T-helper 17 cell (primary cell): Measurements from ENCODE around the gene ATP2A3. TPM values are rescaled to one million over a fixed set of nuclear protein-coding genes. Genes with fewer than 3 reads are reported as not detected.

Experiments
- ATAC-seq: fragments of 150-1000 bp; cut with Tn5 transposase; 2 replicates; pipeline ENCODE4 v1.10.0; 2021; ENCODE audit warnings: mild to moderate bottlenecking, moderate library complexity
- DNase-seq, 3 donors: peaks; one replicate each; pipeline versions ENCODE4 v3.0.0 to v3.0.0-alpha.2; 2020 to 2021
- H3K9me3 ChIP-seq: one replicate; pipeline ENCODE4 v1.7.0; 2013; ENCODE audit warnings: low read length, mild to moderate bottlenecking; ENCODE audit not compliant: control insufficient read depth, poor library complexity, severe bottlenecking
- H3K27ac Mint-ChIP-seq: one replicate; pipeline ENCODE4 v1.8.0; 2022; ENCODE audit warnings: mild to moderate bottlenecking, moderate library complexity, mixed read lengths
- H3K27me3 Mint-ChIP-seq: one replicate; pipeline ENCODE4 v1.8.0; 2022; ENCODE audit warnings: mixed read lengths
- H3K36me3 Mint-ChIP-seq: one replicate; pipeline ENCODE4 v1.8.0; 2022; ENCODE audit warnings: low read depth, mixed read lengths
- H3K4me1 Mint-ChIP-seq: one replicate; pipeline ENCODE4 v1.8.0; 2022; ENCODE audit warnings: mild to moderate bottlenecking, mixed read lengths
- H3K4me3 Mint-ChIP-seq: one replicate; pipeline ENCODE4 v1.8.0; 2022; ENCODE audit warnings: mild to moderate bottlenecking, moderate library complexity, mixed read lengths
- total RNA-seq, 4 donors: library from RNA in 2 of 4; stranded (reverse) in 2 of 4; gene quantifications; one replicate each; pipeline ENCODE4 v1.2.3 and lab custom pipeline; 2022 to 2026

The ATP2A3 gene
- total RNA-seq, 2 donors from 2014 or later: 279 to 298 TPM

DNA sequence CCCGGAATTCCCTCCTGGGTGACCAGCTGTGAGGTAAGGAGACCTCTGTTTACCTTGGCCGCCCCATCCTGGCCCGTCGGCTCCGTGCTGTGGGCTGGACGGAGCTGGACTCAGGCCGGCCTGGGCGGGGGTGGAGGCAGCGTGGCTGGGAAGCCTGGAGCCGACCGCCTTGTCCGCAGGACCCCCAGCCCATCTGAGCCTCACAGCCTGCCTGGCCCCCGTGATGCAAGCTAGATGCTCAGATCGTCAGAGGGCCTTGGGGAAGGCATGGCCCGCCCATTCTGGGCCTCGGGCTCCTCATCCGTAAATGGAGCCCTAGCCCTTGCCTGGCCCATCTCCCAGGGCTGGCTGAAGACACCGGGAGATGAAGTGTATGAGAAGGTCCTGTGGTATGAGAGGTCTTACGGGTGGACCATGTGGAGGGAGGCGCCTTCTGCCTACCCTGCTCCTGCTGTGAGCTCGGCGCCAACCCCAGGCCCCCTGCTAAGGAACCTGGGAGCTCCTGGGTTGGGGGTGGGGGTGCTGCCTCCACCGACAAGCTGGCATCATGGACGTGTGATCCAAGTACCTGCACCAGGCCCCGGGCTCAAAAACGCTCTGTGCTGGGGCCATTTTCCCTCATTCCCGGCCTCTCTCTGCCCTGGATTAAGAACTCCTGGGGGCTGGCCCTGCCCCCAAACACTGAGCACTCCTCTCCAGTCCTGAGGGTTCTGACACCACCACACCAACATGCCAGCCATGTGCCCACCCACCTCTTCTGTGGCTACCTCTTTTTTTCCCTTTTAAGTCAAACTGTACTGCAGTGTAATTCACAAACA, 42.5 kb downstream of the ATP2A3 start:
- H3K27ac Mint-ChIP-seq: peak overlapping the region; percentile 73
- H3K27me3 Mint-ChIP-seq: no peaks in the 10 kb centered on the region
- peaks cover 4% of the 10 kb centered on the region for H3K36me3 Mint-ChIP-seq
- H3K4me3 Mint-ChIP-seq: no peak overlapping the region
- ATAC-seq (no peak), DNase-seq (no peak)
- H3K4me1 Mint-ChIP-seq: peaks cover 15% of the 10 kb centered on the region
- H3K9me3 ChIP-seq: no peaks in the 10 kb centered on the region

DNA sequence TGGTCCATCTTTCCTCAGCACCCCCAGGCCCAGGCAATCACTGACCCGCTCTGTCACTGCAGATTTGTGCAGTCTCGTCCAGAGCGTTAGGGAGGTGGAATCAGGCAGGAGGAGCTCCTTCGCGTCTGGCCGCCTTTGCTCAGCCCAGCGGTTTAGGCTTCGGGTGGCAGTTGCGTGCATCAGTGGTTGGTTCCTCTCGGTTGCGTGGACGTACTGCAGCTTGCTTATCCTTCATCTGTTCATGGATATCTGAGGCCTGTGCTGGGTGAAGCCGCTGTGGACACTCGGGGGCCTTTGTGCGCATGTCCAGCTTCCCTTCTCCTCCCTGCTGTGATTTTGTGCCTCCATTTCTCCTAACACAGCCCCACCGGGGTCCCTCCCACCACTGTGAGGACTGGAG, 43.2 kb downstream of the ATP2A3 start:
- DNase-seq (no peak), ATAC-seq (no peak)
- no peaks in the 10 kb centered on the region for H3K27me3 Mint-ChIP-seq
- H3K4me1 Mint-ChIP-seq: peaks cover 20% of the 10 kb centered on the region
- H3K4me3 Mint-ChIP-seq: no peak overlapping the region
- H3K27ac Mint-ChIP-seq: no peak overlapping the region
- no peaks in the 10 kb centered on the region for H3K9me3 ChIP-seq
- peaks cover 4% of the 10 kb centered on the region for H3K36me3 Mint-ChIP-seq

DNA sequence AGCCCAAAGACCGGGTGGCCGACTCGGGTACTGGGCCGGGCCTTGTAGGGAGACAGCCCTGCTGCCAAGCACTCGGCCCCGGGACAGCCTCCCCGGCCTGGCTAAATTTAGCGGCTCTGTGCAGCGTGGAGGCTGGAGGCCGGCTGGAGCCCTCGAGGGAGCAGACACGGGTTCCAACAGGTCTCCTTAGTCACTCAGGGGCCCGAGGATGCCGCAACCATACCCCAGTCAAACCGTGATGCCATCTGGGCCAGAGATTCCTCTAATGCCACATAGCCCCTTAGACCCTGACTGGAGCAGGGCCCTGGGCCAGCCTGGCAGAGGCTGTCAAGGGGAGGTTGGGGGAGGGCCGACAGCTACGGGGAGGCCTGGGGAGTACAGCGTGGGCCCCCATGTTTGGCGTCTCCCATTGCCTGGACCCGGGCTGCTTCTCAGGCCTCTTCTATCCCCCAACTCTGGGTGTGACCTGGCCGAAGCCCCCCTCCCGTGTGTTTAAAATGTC, 45.1 kb downstream of the ATP2A3 start:
- peak overlapping the region; percentile 45 for H3K27ac Mint-ChIP-seq
- ATAC-seq (no peak), DNase-seq (no peak)
- no peaks in the 10 kb centered on the region for H3K9me3 ChIP-seq
- peaks cover 23% of the 10 kb centered on the region for H3K4me1 Mint-ChIP-seq
- no peaks in the 10 kb centered on the region for H3K27me3 Mint-ChIP-seq
- H3K36me3 Mint-ChIP-seq: no peaks in the 10 kb centered on the region
- H3K4me3 Mint-ChIP-seq: no peak overlapping the region

DNA sequence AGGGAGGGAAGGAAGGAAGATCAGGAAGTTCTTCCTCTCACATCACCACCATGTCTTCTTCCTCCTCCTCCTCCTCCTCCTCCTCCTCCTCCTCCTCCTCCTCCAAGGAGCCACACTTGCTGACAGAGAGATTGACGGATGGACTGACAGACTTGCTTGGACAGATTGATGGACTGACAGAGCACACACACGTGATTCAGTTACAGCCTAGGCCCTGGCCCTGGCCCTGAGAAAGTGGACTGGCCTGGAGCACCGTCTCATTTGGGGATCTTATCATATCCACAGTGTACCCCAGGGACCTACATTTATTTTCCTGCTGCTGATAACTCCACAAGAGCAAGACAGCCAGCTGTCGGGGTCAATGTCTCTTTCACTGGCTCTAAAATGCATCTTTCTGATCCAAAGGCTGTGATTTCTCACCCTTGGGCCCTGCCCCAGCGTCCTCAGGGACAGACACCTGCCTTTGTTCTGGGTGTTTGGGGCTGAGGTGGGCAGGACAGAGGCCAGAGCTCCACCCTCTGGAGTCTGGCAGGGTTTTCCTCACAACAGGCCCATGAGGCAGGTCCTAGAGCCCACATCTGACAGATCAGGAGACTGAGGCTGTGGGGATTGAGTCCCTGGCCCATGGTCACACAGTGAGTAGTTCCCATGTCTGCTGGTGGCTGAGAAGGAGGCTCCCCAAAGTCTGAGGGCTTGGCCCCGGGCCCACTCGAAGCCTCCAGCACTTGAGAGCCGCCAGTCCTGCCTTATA, 45.7 kb downstream of the ATP2A3 start:
- ATAC-seq: no peak
- H3K9me3 ChIP-seq: no peaks in the 10 kb centered on the region
- Mint-ChIP-seq H3K27me3 (no peaks in the 10 kb centered on the region), H3K4me1 (peaks cover 29% of the 10 kb centered on the region), H3K4me3 (no peak overlapping the region), H3K36me3 (no peaks in the 10 kb centered on the region), H3K27ac (peak overlapping the region; percentile 45)
- no peak for DNase-seq

DNA sequence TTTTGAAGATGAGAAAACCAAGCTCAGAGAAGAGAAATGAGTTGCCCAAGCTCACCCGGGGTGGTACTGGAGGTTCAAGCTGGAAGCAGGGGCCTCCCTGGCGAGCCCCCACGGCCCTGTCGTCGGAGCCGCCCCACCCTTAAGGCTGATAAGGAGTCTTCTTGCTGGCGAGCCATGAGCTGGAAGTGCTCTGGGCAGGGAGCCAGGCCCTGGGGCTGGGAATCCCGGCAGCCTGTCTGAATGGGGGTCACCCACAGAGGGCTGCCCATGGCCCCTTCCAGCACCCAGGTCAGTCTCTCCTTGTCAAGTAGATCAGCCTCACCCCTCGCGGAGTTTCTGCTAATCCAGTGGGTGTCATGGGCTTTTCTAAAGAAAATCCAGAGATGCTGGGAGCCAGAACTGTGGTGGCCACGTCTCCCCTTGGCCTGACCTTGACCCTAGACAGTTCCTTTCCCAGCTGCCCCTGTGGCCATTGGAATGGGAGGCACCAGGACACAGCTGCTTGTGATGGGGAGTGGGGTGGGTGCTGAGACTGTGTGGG, 46.8 kb downstream of the ATP2A3 start:
- H3K9me3 ChIP-seq: no peaks in the 10 kb centered on the region
- Mint-ChIP-seq H3K4me1 (peaks cover 24% of the 10 kb centered on the region), H3K36me3 (no peaks in the 10 kb centered on the region), H3K4me3 (no peak overlapping the region), H3K27ac (no peak overlapping the region), H3K27me3 (no peaks in the 10 kb centered on the region)
- ATAC-seq: no peak
- DNase-seq: no peak

DNA sequence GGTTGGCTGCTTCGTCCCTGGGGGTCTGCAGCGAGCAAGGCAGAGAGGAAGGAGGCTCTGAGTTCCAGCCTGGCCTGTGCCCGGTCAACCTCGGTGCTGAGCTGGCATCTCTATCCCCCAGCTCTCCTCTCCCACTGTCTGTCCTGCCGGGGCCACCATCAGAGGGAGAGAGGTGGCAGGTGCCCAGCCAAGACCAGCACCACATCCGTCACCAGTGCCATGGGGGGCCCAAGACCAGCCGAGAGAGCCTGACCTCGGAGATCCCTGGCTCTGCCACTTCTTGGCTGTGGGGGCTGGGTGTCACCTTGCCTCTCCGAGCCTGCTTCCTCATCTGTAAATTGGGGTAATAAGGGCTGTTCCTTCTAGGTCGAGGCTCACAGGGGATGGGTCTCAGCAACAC, 47.4 kb downstream of the ATP2A3 start:
- ATAC-seq (no peak), DNase-seq (no peak)
- H3K27me3 Mint-ChIP-seq: no peaks in the 10 kb centered on the region
- no peaks in the 10 kb centered on the region for H3K36me3 Mint-ChIP-seq
- peak overlapping the region; percentile 21 for H3K27ac Mint-ChIP-seq
- no peak overlapping the region for H3K4me3 Mint-ChIP-seq
- H3K9me3 ChIP-seq: no peaks in the 10 kb centered on the region
- peaks cover 24% of the 10 kb centered on the region for H3K4me1 Mint-ChIP-seq

DNA sequence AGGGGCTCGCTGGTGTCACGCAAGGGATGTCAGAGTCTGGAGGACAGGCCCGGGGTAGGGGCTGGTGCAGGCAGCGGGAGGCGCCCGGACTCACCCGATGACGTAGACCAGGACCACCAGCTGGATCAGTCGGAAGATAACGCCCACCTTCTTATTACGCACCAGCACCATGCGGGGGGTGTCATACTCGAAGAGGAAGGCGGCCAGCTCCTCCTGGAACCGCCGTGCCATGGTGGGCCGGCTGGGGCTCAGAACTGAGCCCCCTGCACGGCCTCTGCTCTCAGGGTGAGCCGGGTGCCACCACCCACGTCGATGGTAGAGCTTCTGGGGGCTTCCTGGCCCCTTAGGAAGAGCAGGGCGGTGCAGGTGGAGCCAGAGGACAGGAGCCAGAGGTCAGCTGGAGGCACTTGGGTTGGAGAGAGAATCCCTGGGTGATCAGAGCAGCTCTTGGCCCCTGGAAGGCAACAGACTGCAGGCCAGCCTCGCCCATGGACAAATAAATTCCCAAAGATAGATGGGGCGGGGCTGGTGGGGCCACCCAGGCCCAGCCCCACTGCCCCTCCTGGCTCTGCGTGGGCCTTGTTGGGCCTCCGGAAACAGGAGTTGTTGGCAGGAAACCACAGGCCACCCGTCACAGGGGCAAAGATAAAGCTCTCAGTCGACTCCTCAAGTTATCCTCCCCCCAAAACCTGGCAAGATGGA, 48.1 kb downstream of the ATP2A3 start, which contains the start of gene P2RX1:
Gene P2RX1, minus strand, starts transcription at position 471 of the 702 bp plus-strand sequence. Its CDS starts 240 bp downstream, at position 231.
- no peaks in the 10 kb centered on the region for H3K9me3 ChIP-seq
- peak; percentile 34 for ATAC-seq
- no peak for DNase-seq
- H3K4me3 Mint-ChIP-seq: peak within 1 kb of the TSS; percentile 60
- H3K27ac Mint-ChIP-seq: peak within 1 kb of the TSS; percentile 21
- no peaks in the 10 kb centered on the region for H3K27me3 Mint-ChIP-seq
- H3K4me1 Mint-ChIP-seq: peaks cover 30% of the 10 kb centered on the region
- H3K36me3 Mint-ChIP-seq: no peaks in the 10 kb centered on the region

DNA sequence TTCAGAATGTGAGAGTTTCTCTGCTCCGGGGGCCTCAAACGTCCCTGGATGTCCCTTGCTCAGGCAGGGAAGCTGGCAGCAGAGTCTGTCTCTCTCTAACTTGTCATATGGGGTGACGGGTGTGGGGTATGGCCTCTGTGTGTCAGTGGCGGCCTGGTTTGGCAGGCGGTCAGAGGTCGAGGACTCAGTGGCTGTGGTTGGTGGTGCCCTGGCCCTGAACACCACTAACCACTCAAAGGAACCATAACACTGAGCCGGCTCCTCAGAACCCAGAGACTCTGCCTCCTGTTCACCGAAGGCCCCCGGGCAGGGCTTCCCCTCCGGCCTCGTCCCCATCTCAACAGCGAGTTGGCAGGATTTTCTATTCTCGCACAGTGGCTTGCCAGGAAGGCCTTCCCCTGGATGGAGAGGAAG, 48.6 kb downstream of the ATP2A3 start:
- peaks cover 31% of the 10 kb centered on the region for H3K4me1 Mint-ChIP-seq
- no peaks in the 10 kb centered on the region for H3K27me3 Mint-ChIP-seq
- no peak for ATAC-seq
- H3K9me3 ChIP-seq: no peaks in the 10 kb centered on the region
- H3K27ac Mint-ChIP-seq: peak overlapping the region; percentile 21
- no peak for DNase-seq
- H3K36me3 Mint-ChIP-seq: no peaks in the 10 kb centered on the region
- peak overlapping the region; percentile 60 for H3K4me3 Mint-ChIP-seq

DNA sequence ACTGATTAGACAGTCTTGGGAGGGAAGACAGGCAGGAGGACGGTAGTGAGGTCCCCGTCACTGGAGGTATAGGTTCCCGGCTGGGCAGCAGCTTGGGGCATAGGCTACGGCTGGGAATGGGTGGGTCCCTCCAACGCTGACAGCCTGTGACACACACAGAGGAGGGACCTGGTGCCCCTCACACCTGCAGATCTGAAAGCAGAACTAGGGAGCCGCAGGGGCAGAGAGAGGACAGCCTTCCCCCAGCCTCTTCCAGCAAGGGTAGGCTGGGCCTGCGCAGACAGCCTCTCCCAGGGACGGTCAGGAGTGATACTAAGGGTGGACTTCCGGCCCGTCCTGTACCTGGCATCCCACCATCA, 49.9 kb downstream of the ATP2A3 start:
- H3K27ac Mint-ChIP-seq: peak overlapping the region; percentile 14
- peaks cover 32% of the 10 kb centered on the region for H3K4me1 Mint-ChIP-seq
- H3K9me3 ChIP-seq: no peaks in the 10 kb centered on the region
- no peak overlapping the region for H3K4me3 Mint-ChIP-seq
- H3K36me3 Mint-ChIP-seq: no peaks in the 10 kb centered on the region
- no peaks in the 10 kb centered on the region for H3K27me3 Mint-ChIP-seq
- DNase-seq: no peak
- ATAC-seq: peak; percentile 48

DNA sequence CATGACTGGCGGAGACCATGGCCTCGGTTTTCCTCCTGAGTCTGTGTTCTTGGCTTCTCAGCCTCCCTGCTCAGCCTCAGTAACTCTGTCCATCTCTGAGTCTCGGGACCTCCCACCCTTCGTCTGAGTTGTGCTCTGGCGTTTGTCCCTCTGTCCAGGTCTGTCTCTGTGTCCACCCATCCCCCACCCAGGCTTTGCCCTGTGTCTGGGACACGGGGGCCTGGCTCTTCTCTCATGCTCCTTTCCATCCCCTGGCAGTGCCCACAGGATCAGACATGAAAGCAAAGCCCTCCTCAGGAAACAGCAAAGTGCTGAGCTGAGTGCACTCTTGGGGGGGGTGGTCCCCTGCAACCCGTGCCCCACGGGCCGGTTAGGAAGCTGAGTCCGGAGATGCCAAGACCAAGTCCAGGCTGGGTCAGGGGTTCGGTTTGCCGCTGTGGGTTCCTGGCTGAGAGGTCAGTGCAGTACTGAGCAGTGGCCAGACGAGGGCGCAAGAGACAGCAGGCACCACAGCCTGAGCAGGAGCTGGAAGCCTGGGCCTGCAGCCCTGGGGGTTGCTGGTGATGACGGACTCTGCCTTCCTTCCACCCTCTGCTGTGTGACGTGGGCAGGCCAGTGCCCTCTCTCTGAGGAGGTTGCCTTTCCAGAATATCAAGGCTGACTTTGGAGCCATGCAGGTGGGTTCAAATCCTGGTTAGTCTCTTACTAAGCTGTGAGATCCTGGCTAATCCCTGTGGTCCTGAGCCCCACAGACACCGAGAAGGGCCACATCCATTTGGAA, 50.5 kb downstream of the ATP2A3 start:
- Mint-ChIP-seq H3K4me1 (peaks cover 32% of the 10 kb centered on the region), H3K27ac (peak overlapping the region; percentile 14), H3K36me3 (no peaks in the 10 kb centered on the region), H3K27me3 (no peaks in the 10 kb centered on the region), H3K4me3 (no peak overlapping the region)
- H3K9me3 ChIP-seq: no peaks in the 10 kb centered on the region
- DNase-seq (peak; percentile 67 to 75 (median 70)), ATAC-seq (peak; percentile 80)

DNA sequence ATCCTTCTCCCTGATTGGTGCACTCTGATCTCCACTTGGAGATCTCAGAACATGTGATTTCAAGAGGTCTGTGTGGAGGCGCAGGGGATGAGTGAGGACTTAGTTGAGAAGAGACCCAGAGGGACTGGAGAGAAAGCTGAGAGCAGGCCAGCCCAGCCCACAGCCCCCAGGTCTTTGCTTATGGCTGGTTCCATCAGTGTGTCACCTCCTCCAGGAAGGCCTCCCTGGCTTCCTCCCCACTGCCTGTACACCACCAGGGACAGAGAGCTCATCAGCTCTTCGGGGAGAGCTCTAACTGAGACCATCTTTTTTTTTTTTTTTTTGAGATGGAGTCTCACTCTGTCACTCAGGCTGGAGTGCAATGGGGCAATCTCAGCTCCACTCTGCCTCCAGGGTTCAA, 51.4 kb downstream of the ATP2A3 start:
- no peaks in the 10 kb centered on the region for H3K9me3 ChIP-seq
- no peaks in the 10 kb centered on the region for H3K27me3 Mint-ChIP-seq
- peaks cover 32% of the 10 kb centered on the region for H3K4me1 Mint-ChIP-seq
- no peak for DNase-seq
- ATAC-seq: no peak
- H3K4me3 Mint-ChIP-seq: no peak overlapping the region
- no peaks in the 10 kb centered on the region for H3K36me3 Mint-ChIP-seq
- H3K27ac Mint-ChIP-seq: no peak overlapping the region

DNA sequence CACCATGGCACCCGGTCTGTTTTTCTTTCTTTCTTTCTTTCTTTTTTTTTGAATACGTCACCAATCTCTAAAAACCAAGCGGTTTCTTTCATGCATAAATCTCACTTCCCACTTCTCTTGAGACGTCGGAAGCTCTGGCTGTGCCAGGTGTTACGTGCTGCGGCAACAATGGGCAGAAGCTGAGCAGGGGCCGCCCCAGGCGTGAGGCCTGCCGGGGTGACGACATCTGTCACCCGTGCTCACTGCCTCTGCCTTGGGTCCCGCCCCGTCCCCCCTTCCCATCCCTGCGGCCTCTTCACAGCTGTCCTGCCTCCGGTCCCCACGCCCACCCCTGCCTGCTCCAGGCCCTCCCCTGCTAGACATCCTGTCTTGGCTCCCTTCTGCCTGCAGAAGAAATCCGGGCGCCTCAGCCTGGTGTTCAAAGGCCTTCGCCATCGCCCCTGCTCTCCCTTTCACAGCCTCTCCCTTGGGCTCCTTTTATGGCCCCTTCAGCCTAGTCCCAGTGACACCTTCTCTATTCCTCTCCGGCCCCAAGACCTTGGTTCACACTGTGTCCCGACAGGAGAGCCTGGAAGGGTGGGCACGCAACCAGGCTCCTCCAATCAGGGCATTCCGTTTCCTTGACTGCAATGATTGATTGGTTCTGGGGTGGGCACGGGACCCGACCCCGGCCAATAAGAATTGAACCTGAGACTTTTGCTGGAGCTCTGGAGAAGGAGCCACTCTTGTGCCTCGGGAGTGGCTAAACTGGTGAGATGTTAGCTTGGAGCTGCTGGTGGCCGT, 52.8 kb downstream of the ATP2A3 start:
- Mint-ChIP-seq H3K4me1 (peaks cover 25% of the 10 kb centered on the region), H3K27me3 (no peaks in the 10 kb centered on the region), H3K27ac (peak overlapping the region; percentile 43), H3K36me3 (no peaks in the 10 kb centered on the region), H3K4me3 (no peak overlapping the region)
- peak; percentile 78 for ATAC-seq
- H3K9me3 ChIP-seq: no peaks in the 10 kb centered on the region
- peak in 1 of 3 donors; percentile 68 for DNase-seq
